Stimulated activated naive CD8-positive, alpha-beta T cell treated with anti-CD3 and anti-CD28 coated beads, Interleukin-15, Interleukin-2, amounts not matched to agents 100 U/mL and 50 U/mL, for 24 hours (primary cell): ENCODE results near the gene ADAM19.

Experiments used
- ATAC-seq: fragments of 150-1000 bp; cut with Tn5 transposase; one replicate; pipeline ENCODE4 v1.10.0; 2021
- DNase-seq: peaks from one replicate; pipeline ENCODE4 v3.0.0; 2021

ADAM19 gene

GRCh38 chr5:157516006-157516405 is 59.6 kb downstream of the ADAM19 start:
- DNase-seq: no peak
- ATAC-seq: peak; percentile 88

- DNase-seq (no peak), ATAC-seq (no peak)
These were observed 60.6 kb downstream of the ADAM19 start for GRCh38 chr5:157514974-157515373.

GRCh38 chr5:157513182-157513581 is 62.4 kb downstream of the ADAM19 start:
- DNase-seq (no peak), ATAC-seq (no peak)

GRCh38 chr5:157511651-157512644 is 63.6 kb downstream of the ADAM19 start:
- ATAC-seq (peak; percentile 25), DNase-seq (no peak)

- no peak for DNase-seq
- no peak for ATAC-seq
These were observed 64.9 kb downstream of the ADAM19 start for GRCh38 chr5:157510682-157511081.

GRCh38 chr5:157509587-157509986 is 66.0 kb downstream of the ADAM19 start:
- DNase-seq (no peak), ATAC-seq (no peak)

- ATAC-seq (no peak), DNase-seq (no peak)
These were observed 66.5 kb downstream of the ADAM19 start for GRCh38 chr5:157509093-157509492.

GRCh38 chr5:157506981-157507780 is 68.4 kb downstream of the ADAM19 start:
- DNase-seq (no peak), ATAC-seq (no peak)

GRCh38 chr5:157506066-157506590 is 69.4 kb downstream of the ADAM19 start:
- DNase-seq (no peak), ATAC-seq (no peak)

GRCh38 chr5:157505496-157505895 is 70.1 kb downstream of the ADAM19 start:
- no peak for DNase-seq
- ATAC-seq: no peak

- ATAC-seq (no peak), DNase-seq (no peak)
These were observed 71.5 kb downstream of the ADAM19 start for GRCh38 chr5:157504053-157504452.

GRCh38 chr5:157502143-157502647 is 73.4 kb downstream of the ADAM19 start:
- peak; percentile 25 for ATAC-seq
- no peak for DNase-seq

GRCh38 chr5:157497875-157498611 is 77.5 kb downstream of the ADAM19 start:
- DNase-seq (no peak), ATAC-seq (no peak)

- no peak for ATAC-seq
- DNase-seq: no peak
These were observed 78.7 kb downstream of the ADAM19 start for GRCh38 chr5:157496864-157497263.

- no peak for ATAC-seq
- DNase-seq: no peak
These were observed 81.3 kb downstream of the ADAM19 start for GRCh38 chr5:157494178-157494832.

- ATAC-seq (no peak), DNase-seq (no peak)
These were observed 82.7 kb downstream of the ADAM19 start for GRCh38 chr5:157492886-157493285.

- no peak for DNase-seq
- no peak for ATAC-seq
These were observed 84.0 kb downstream of the ADAM19 start for GRCh38 chr5:157491471-157491995.

GRCh38 chr5:157487358-157487757 is 88.2 kb downstream of the ADAM19 start:
- no peak for ATAC-seq

GRCh38 chr5:157486861-157487260 is 88.7 kb downstream of the ADAM19 start:
- ATAC-seq (no peak), DNase-seq (no peak)

More at GRCh38 chr5:157487358-157487757, 88.2 kb downstream of the ADAM19 start:
- DNase-seq: no peak

GRCh38 chr5:157486221-157486681 is 89.3 kb downstream of the ADAM19 start:
- ATAC-seq (peak; percentile 42), DNase-seq (no peak)

- DNase-seq (no peak), ATAC-seq (peak; percentile 32)
These were observed 89.8 kb downstream of the ADAM19 start for GRCh38 chr5:157485811-157486210.
